A673 (cell line): ENCODE data around the gene UBE2E1. TPM values are rescaled to one million over a fixed set of nuclear protein-coding genes. Genes with fewer than 3 reads are reported as not detected.

Source experiments
- BruUV-seq: library from RNA; stranded (reverse); fragments of 400-500 nt; replicated peaks from 2 replicates; lab custom pipeline; 2021; lab: Mats Ljungman, UMichigan
- CTCF ChIA-PET: fragments of 300-600 bp; sonication (Branson Sonifier 250); formaldehyde crosslinking; loops from one replicate; lab custom pipeline; 2022; ENCODE audit warnings: antibody characterized with exemption; lab: Charles Lee
- POLR2A ChIA-PET: fragments of 300-600 bp; sonication (Branson Sonifier 250); formaldehyde crosslinking; loops from one replicate; lab custom pipeline; 2022; ENCODE audit warnings: antibody characterized with exemption; ENCODE audit not compliant: low non-redundant PET; lab: Charles Lee
- DNase-seq: peaks from one replicate; pipeline ENCODE4 v3.0.0-alpha.2; 2015; ENCODE audit warnings: low spot score
- H3K27ac ChIP-seq: fragments of 200-600 bp; sonication (generic); 2 replicates; pipeline ENCODE4 v1.5.1; 2016; ENCODE audit warnings: mixed run types, low read depth, mild to moderate bottlenecking, mixed read lengths, antibody characterized with exemption, low read length; ENCODE audit not compliant: poor library complexity, severe bottlenecking
- H3K27me3 ChIP-seq: fragments of 200-600 bp; sonication (generic); replicated peaks from 2 replicates; pipeline ENCODE4 v1.6.1; 2017; ENCODE audit warnings: mixed run types, low read depth, mild to moderate bottlenecking, mixed read lengths, antibody characterized with exemption, low read length; ENCODE audit not compliant: insufficient read depth, poor library complexity
- H3K36me3 ChIP-seq: fragments of 200-600 bp; sonication (generic); 2 replicates; pipeline ENCODE4 v1.6.1; 2016; ENCODE audit warnings: mixed run types, mild to moderate bottlenecking, mixed read lengths, antibody characterized with exemption, low read length; ENCODE audit not compliant: insufficient read depth, poor library complexity, severe bottlenecking
- H3K4me1 ChIP-seq: fragments of 200-600 bp; sonication (generic); 2 replicates; pipeline ENCODE4 v1.6.1; 2017; ENCODE audit warnings: mixed run types, mild to moderate bottlenecking, mixed read lengths, antibody characterized with exemption, low read length; ENCODE audit not compliant: insufficient read depth, poor library complexity, severe bottlenecking
- H3K4me3 ChIP-seq: fragments of 200-600 bp; sonication (generic); 2 replicates; pipeline ENCODE4 v1.5.1; 2016; ENCODE audit warnings: low read depth, mixed run types, mild to moderate bottlenecking, mixed read lengths, low read length; ENCODE audit not compliant: poor library complexity, severe bottlenecking
- H3K9me3 ChIP-seq: fragments of 200-600 bp; sonication (generic); 2 replicates; pipeline ENCODE4 v1.6.1; 2016; ENCODE audit warnings: mixed run types, low read depth, mild to moderate bottlenecking, mixed read lengths, antibody characterized with exemption, low read length; ENCODE audit not compliant: poor library complexity, severe bottlenecking
- EZH2 ChIP-seq: fragments of 200-600 bp; sonication (generic); IDR thresholded peaks from 2 replicates; pipeline ENCODE4 v1.6.1; 2017; ENCODE audit warnings: borderline replicate concordance, low read depth, mild to moderate bottlenecking, mixed read lengths, antibody characterized with exemption, low read length; ENCODE audit not compliant: poor library complexity, severe bottlenecking
- intact Hi-C: fragments of 100-400 bp; cut with micrococcal nuclease; formaldehyde crosslinking; loops from one replicate; pipeline ENCODE4 v1.10.0; 2022; ENCODE audit not compliant: unreplicated experiment
- total RNA-seq: library from RNA; stranded (reverse); gene quantifications from 2 replicates; pipeline ENCODE4 v1.2.3, GENCODE V29; 2021
- TF ChIP-seq, protein P1 (sequence below): fragments of 300-800, 200-600 bp; sonication (generic); conservative IDR thresholded peaks from 2 replicates; pipeline ENCODE4 v1.5.1; 2017; ENCODE audit warnings: low read depth, mild to moderate bottlenecking, antibody characterized with exemption, low read length, moderate library complexity, mixed read lengths

Gene UBE2E1
- total RNA-seq, 1 experiment from 2014 or later: 144 TPM

GRCh38 chr3:23764407-23764806 lies 41.3 kb upstream of the UBE2E1 start:
- no peaks in the 10 kb centered on the region for H3K4me1 ChIP-seq
- no peak overlapping the region for H3K27ac ChIP-seq
- H3K4me3 ChIP-seq: no peak overlapping the region
- H3K9me3 ChIP-seq: no peaks in the 10 kb centered on the region
- no TSS peak for BruUV-seq
- ChIA-PET POLR2A (no interaction called here), CTCF (no interaction called here)
- intact Hi-C loops: no loop called here
- H3K27me3 ChIP-seq: no peaks in the 10 kb centered on the region
- no peaks in the 10 kb centered on the region for H3K36me3 ChIP-seq
- no peak for DNase-seq
- TF ChIP-seq, protein P1, sequence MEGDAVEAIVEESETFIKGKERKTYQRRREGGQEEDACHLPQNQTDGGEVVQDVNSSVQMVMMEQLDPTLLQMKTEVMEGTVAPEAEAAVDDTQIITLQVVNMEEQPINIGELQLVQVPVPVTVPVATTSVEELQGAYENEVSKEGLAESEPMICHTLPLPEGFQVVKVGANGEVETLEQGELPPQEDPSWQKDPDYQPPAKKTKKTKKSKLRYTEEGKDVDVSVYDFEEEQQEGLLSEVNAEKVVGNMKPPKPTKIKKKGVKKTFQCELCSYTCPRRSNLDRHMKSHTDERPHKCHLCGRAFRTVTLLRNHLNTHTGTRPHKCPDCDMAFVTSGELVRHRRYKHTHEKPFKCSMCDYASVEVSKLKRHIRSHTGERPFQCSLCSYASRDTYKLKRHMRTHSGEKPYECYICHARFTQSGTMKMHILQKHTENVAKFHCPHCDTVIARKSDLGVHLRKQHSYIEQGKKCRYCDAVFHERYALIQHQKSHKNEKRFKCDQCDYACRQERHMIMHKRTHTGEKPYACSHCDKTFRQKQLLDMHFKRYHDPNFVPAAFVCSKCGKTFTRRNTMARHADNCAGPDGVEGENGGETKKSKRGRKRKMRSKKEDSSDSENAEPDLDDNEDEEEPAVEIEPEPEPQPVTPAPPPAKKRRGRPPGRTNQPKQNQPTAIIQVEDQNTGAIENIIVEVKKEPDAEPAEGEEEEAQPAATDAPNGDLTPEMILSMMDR: no peak
- TF ChIP-seq EZH2: no peak

- Histone ChIP-seq H3K27ac (no peak overlapping the region), H3K4me3 (no peak overlapping the region), H3K9me3 (no peaks in the 10 kb centered on the region), H3K36me3 (no peaks in the 10 kb centered on the region), H3K27me3 (no peaks in the 10 kb centered on the region), H3K4me1 (no peaks in the 10 kb centered on the region)
- POLR2A ChIA-PET: no interaction called here
- CTCF ChIA-PET: no interaction called here
- intact Hi-C loops: no loop called here
- no TSS peak for BruUV-seq
- DNase-seq: no peak
- TF ChIP-seq EZH2: no peak
- TF ChIP-seq, protein P1: no peak
Observed at GRCh38 chr3:23767546-23767945, 38.2 kb upstream of the UBE2E1 start.

GRCh38 chr3:23775254-23775909 lies 30.4 kb upstream of the UBE2E1 start:
- BruUV-seq: no TSS peak
- POLR2A ChIA-PET: no interaction called here

More at GRCh38 chr3:23775254-23775909, 30.4 kb upstream of the UBE2E1 start:
- H3K27me3 ChIP-seq: no peaks in the 10 kb centered on the region
- CTCF ChIA-PET: no interaction called here
- H3K4me3 ChIP-seq: no peak overlapping the region
- H3K4me1 ChIP-seq: no peaks in the 10 kb centered on the region
- intact Hi-C loops: no loop called here
- H3K36me3 ChIP-seq: no peaks in the 10 kb centered on the region
- TF ChIP-seq, protein P1: no peak
- TF ChIP-seq EZH2: no peak
- DNase-seq: no peak
- H3K9me3 ChIP-seq: no peaks in the 10 kb centered on the region
- no peak overlapping the region for H3K27ac ChIP-seq
